BJ (cell line): ENCODE measurements around the gene HOXD8. TPM values are rescaled to one million over a fixed set of nuclear protein-coding genes. Genes with fewer than 3 reads are reported as not detected.

Source experiments
- CTCF ChIA-PET: fragments of 350-600 bp; formaldehyde crosslinking; extraction: SDS; loops from one replicate; lab custom pipeline; 2021; ENCODE audit warnings: antibody characterized with exemption, inconsistent platforms; lab: Yijun Ruan, JAX
- POLR2A ChIA-PET: fragments of 300-600 bp; sonication (Branson Sonifier 250); formaldehyde crosslinking; extraction: SDS; loops from one replicate; lab custom pipeline; 2021; ENCODE audit warnings: antibody characterized with exemption; lab: Charles Lee
- DNase-seq: peaks from one replicate; pipeline ENCODE4 v3.0.0-alpha.2; 2011; ENCODE audit warnings: low read depth
- H3K27me3 ChIP-seq: 2 replicates; pipeline ENCODE4 v1.6.0; 2011; ENCODE audit warnings: low read length; ENCODE audit not compliant: control insufficient read depth, insufficient read depth
- H3K36me3 ChIP-seq: 2 replicates; pipeline ENCODE4 v1.5.1; 2011; ENCODE audit warnings: low read length; ENCODE audit not compliant: control insufficient read depth, insufficient read depth
- H3K4me3 ChIP-seq: 2 replicates; pipeline ENCODE4 v1.5.1; 2011; ENCODE audit warnings: low read depth, mild to moderate bottlenecking, control low read depth, low read length
- polyA plus RNA-seq: library from polyadenylated mRNA; depleted of rRNA; stranded (reverse); fragments of >200 nt; gene quantifications from 2 replicates; pipeline ENCODE4 v1.2.3, GENCODE V29; 2011
- TF ChIP-seq, protein P1 (sequence below): IDR thresholded peaks from 2 replicates; pipeline ENCODE4 v1.5.1; 2011; ENCODE audit warnings: low read depth, mild to moderate bottlenecking, control low read depth, inconsistent platforms, low read length, moderate library complexity; ENCODE audit not compliant: insufficient read depth

Gene HOXD8
- polyA plus RNA-seq, 1 experiment: 0.86 TPM

DNA sequence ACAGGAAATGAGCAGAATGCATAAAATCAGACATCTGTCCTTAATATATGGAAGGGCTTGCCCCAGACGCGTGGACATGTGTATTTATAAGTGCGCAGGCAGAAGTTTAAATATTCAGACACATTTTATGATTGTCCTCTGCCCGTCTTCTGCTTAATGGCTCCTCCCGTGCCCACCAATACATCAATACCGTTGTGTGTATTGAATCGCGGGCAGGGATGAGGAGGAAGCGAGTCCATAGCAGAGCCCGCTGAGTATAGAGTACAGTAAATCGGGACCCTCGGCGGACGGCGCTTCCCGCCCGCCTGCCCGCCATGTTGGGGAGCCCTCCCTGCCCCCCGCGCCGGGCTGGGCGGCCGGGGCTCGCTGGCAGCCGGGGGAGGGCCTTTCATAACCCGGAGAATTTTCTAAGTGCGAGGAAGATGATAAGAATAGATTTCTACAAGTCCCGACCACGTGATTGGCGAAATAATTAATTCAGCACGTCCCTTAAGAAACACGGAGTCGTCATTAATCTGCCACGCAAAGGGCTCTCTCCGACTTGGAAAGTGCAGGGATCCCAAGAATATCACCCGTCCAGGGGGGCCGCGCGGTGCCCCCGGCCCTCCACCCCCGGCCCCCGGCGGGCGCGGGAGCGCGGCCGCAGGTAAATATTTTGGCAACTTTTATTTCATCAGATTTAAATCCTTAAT lies 27.4 kb downstream of the HOXD8 start, which contains the start of gene HOXD3:
HOXD3 (plus strand) TSS at position 501 of the 692 bp plus-strand sequence. CDS start 11,808 bp downstream, outside the sequence.
- POLR2A ChIA-PET: no interaction called here
- Histone ChIP-seq H3K36me3 (no peaks in the 10 kb centered on the region), H3K27me3 (peaks cover 54% of the 10 kb centered on the region), H3K4me3 (no peak within 1 kb of the TSS)
- TF ChIP-seq, protein P1, sequence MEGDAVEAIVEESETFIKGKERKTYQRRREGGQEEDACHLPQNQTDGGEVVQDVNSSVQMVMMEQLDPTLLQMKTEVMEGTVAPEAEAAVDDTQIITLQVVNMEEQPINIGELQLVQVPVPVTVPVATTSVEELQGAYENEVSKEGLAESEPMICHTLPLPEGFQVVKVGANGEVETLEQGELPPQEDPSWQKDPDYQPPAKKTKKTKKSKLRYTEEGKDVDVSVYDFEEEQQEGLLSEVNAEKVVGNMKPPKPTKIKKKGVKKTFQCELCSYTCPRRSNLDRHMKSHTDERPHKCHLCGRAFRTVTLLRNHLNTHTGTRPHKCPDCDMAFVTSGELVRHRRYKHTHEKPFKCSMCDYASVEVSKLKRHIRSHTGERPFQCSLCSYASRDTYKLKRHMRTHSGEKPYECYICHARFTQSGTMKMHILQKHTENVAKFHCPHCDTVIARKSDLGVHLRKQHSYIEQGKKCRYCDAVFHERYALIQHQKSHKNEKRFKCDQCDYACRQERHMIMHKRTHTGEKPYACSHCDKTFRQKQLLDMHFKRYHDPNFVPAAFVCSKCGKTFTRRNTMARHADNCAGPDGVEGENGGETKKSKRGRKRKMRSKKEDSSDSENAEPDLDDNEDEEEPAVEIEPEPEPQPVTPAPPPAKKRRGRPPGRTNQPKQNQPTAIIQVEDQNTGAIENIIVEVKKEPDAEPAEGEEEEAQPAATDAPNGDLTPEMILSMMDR: no peak
- CTCF ChIA-PET: no interaction called here
- no peak for DNase-seq

DNA sequence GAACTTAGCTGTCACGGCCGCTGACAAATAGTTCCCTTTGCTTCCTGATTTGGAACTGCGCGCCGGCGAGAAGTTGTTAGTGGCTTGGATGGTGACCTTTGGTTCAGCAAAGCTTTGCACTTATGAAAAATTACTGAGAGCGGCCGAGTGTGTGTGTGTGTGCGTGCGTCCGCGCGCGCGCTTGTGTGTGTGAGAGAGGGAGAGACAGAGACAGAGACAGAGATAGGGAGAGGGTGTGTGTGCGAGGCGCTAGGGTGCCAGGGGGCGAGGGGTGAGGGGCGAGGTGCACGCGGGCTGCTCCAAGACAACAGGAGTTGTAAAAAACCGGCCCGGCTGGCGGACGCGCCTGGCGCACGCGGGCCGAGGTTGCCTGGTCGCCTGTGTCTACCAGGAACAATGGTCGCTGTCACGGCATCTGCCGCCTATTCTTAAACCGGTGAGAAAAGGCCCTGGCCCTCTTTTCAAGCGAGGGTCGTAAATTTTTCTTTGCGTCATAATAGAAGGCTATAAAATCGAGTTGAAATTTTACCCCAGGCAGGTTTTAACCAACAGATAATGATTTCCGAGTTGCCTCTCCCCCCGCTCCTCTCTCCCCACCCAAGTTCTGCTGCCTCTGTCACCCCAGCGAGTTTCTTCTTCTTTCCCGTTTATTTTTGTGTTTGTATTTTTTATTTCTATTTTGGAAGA lies 28.1 kb downstream of the HOXD8 start:
- ChIA-PET CTCF (no interaction called here), POLR2A (no interaction called here)
- no peak overlapping the region for H3K4me3 ChIP-seq
- DNase-seq: no peak
- peaks cover 54% of the 10 kb centered on the region for H3K27me3 ChIP-seq
- H3K36me3 ChIP-seq: no peaks in the 10 kb centered on the region
- TF ChIP-seq, protein P1: no peak

DNA sequence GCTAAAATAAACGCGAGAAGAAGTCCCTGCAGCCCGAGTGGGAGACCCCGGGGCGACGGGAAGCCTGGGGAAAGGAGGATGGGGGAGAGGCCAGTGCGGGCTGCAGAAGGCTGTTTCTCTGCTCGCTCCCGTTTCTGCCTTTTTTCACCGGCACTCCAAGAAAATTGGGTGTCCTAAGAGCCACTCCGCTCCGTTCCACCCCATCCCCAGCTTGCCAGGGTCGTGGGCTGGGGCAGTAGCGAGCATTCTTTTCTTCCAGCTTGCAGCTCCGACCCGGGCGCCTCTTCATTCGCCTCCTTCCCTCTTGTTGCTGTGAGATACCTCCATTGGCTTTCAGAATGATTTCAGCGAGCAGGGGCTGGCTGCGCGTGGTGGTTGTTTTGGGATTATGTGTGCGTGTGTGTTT lies 28.7 kb downstream of the HOXD8 start:
- no peak for DNase-seq
- CTCF ChIA-PET: no interaction called here
- Histone ChIP-seq H3K27me3 (peaks cover 59% of the 10 kb centered on the region), H3K36me3 (no peaks in the 10 kb centered on the region), H3K4me3 (no peak overlapping the region)
- TF ChIP-seq, protein P1: no peak
- POLR2A ChIA-PET: no interaction called here

DNA sequence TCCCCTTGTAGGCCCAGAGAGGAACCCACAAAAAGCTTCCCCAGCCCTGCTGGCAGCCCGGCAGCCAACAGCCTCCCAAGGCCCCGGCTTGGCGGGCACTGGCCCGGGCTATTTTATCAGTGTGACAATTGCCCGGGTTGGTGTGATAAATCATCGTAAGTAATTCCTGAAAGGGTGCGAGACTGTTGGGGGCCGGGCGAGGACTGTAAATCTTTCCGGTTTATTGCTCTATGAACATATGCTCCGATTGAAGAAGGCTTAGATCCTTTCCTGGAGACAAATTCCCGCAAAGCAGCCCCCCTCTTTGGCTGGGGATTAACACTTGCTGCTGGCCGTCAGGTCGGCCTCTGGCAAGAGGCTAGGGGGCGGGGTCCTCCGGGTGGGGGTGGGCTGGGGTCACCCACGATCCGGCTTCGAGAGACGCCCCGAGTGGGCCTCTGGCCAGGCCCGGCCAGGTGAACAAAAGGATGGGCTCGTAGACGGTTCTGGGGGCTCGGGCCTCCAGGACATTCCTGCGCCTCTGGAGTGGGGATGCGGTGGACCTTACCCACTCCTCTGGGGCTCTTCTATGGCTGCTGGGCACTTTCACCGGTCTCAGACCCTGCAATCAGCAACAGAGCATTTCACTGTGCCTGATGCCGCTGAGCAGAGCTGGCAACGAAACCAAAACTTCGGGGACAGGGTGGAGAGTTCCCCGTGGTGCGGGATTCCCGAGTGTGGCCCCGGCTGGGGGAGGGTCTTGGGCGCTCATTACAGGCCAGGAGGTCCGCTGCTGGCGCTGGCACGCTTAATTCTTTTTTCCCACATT lies 29.6 kb downstream of the HOXD8 start:
- ChIA-PET POLR2A (no interaction called here), CTCF (no interaction called here)
- no peak for DNase-seq
- H3K27me3 ChIP-seq: peaks cover 67% of the 10 kb centered on the region
- no peaks in the 10 kb centered on the region for H3K36me3 ChIP-seq
- TF ChIP-seq, protein P1: no peak
- no peak overlapping the region for H3K4me3 ChIP-seq
